Heart left ventricle (tissue), 16 donors: ENCODE data around the gene RNF169. TPM values are rescaled to one million over a fixed set of nuclear protein-coding genes. Genes with fewer than 3 reads are reported as not detected.
A peak's percentile ranks its signal among the peaks of the same experiment; 100 is the strongest.
"Not testable (repeated sequence)": the region's sequence is repeated elsewhere in the genome, so short reads cannot be mapped to it uniquely, and the experiment has no call there.

Experiments used
- ATAC-seq, 4 donors: fragments of 200-7000 bp; cut with Tn5 transposase; one replicate each; pipeline ENCODE4 v1.9.1; 2020 to 2022; ENCODE audit warnings: moderate library complexity in 4 of 4, mild to moderate bottlenecking in 3 of 4, moderate number of reproducible peaks in 1 of 4
- DNase-seq, 5 donors: peaks; one replicate each; pipeline ENCODE4 v3.0.0-alpha.2; 2020
- H3K27ac ChIP-seq, 12 donors: fragments of 200-600 bp; sonication (generic) in 4 of 12; one replicate each; pipeline versions ENCODE4 v1.5.0 to v1.8.0; 2016 to 2022; ENCODE audit warnings: mild to moderate bottlenecking in 2 of 12
- H3K27me3 ChIP-seq, 9 donors: fragments of 200-600 bp; sonication (generic) in 2 of 9; one replicate each; pipeline versions ENCODE4 v1.5.1 to v1.8.0; 2016 to 2022; ENCODE audit warnings: mild to moderate bottlenecking in 3 of 9
- H3K36me3 ChIP-seq, 9 donors: fragments of 200-600 bp; sonication (generic) in 2 of 9; one replicate each; pipeline versions ENCODE4 v1.5.0 to v1.8.0; 2018 to 2022; ENCODE audit warnings: mild to moderate bottlenecking in 2 of 9
- H3K4me1 ChIP-seq, 12 donors: fragments of 200-600 bp; sonication (generic) in 4 of 12; one replicate each; pipeline versions ENCODE4 v1.5.0 to v1.8.0; 2016 to 2022; ENCODE audit warnings: mild to moderate bottlenecking in 3 of 12
- H3K4me3 ChIP-seq, 12 donors: fragments of 200-600 bp; sonication (generic) in 4 of 12; one replicate each; pipeline versions ENCODE4 v1.5.0 to v1.8.0; 2017 to 2022; ENCODE audit warnings: mild to moderate bottlenecking in 9 of 12, moderate library complexity in 4 of 12
- H3K9me3 ChIP-seq, 12 donors: fragments of 200-600 bp; sonication (generic) in 4 of 12; one replicate each; pipeline versions ENCODE4 v1.5.0 to v1.8.0; 2016 to 2022; ENCODE audit warnings: mild to moderate bottlenecking in 1 of 12
- POLR2A ChIP-seq, 2 donors: fragments of 450-650 bp; IDR thresholded peaks; one replicate each; pipeline ENCODE4 v1.6.1; 2017; ENCODE audit warnings: antibody characterized with exemption in 2 of 2, mild to moderate bottlenecking in 2 of 2, moderate library complexity in 2 of 2
- WGBS, 4 donors: extraction: QIAGEN DNeasy Blood & Tissue Kit in 2 of 4; methylation state at CpG; one replicate each; pipeline versions ENCODE4 v1.1.5 to v1.1.7; 2013 to 2018; 5-methylcytosine and 5-hydroxymethylcytosine counted together
- intact Hi-C, 10 donors: fragments of 100-400 bp; cut with DNase I; formaldehyde crosslinking; loops; one replicate each; pipeline versions ENCODE4 v1.11.1 to v1.14.2; 2022
- polyA plus RNA-seq, 2 donors: library from polyadenylated mRNA; stranded (reverse); fragments of 200-250 nt; gene quantifications; one replicate each; pipeline ENCODE4 v1.2.3, GENCODE V29; 2013
- total RNA-seq, 9 donors: library from RNA; depleted of rRNA in 2 of 9; stranded (reverse); fragments of >200 nt in 2 of 9; fragmentation: NEBNext Ultra II Directional in 3 of 9; extraction: Animal tissue kit (Norgen Biotek cat#: 25700) in 3 of 9; gene quantifications; one replicate each; pipeline versions ENCODE4 v1.1.0 to v1.2.4, GENCODE V29; 2016 to 2023
- TF ChIP-seq, protein P1 (sequence below), 12 donors: fragments of 200-600 bp; sonication (generic) in 4 of 12; IDR thresholded peaks; one replicate each; pipeline versions ENCODE4 v1.5.0 to v1.8.0; 2018 to 2022; ENCODE audit warnings: antibody characterized with exemption in 12 of 12, mild to moderate bottlenecking in 5 of 12
- donor health status: ischemic (EF 13 %, LVEDD 7.1; RV severe dilation, severe dysfunction).
- donor health status: healthy with polysubstance abuse.
- donor health status: DM: no; HTN: yes; CAD: no.
- donor health status: DM: no; HTN: no; CAD: no.
- donor health status: ischemic (EF 25% LVEDD 6.9; RV normal size, moderate dysfunction).
- donor health status: ischemic (EF 25% LVEDD 5.7; RV mildly dilated, moderate dysfunction).
- donor health status: healthy.
- donor health status: DM: yes; HTN: yes; CAD: no.
- donor health status: ischemic (EF 35%, LVEDD 5.7; RV mildly dilated, moderate dysfunction).
- donor health status: nonischemic (EF 11% LVEDD 7.7; RV severe dilation, severe dysfunction).
- donor health status: DM: yes; HTN: yes; CAD: no.
- donor health status: PGD.
- donor health status: ischemic (EF 29% LVEDD 5.4; RV normal size, mild dysfunction).
- donor health status: nonischemic (EF 23%, LVEDD 6.1; RV moderate dilation, normal function).

The RNF169 gene
- total and polyA plus RNA-seq, 11 donors: 1.6 to 16.1 (median 10.7) TPM

DNA sequence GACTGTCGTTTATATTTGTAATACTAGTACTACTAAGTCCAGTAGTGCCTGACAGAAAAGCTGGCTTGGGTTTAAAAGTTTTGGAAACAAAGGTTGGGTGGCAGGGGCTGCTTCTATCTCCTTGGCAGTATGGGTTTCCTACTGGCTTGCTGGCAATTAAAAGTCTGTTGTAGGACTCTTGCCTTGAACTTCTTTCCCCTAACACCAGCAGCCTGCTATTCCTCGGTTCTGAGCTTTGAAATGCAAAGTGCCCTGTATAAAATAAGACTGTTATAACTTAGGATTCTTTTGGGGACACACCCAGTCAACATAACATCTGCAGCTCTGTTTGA, 1.3 kb downstream of the RNF169 start:
- Histone ChIP-seq H3K27ac (peak overlapping the region in 8 of 12 donors; percentile 88 to 98 (median 94)), H3K4me1 (peaks cover 8 to 64% (median 36%) of the 10 kb centered on the region in 12 donors), H3K9me3 (no peaks in the 10 kb centered on the region), H3K4me3 (peak overlapping the region in 11 of 12 donors; percentile 63 to 97 (median 86)), H3K36me3 (no peaks in the 10 kb centered on the region), H3K27me3 (no peaks in the 10 kb centered on the region)
- 7 to 24% (median 12%) methylated on average over 2 of the region's 2 CpGs for WGBS, 4 donors
- DNase-seq (no peak), ATAC-seq (no peak)
- no peak for TF ChIP-seq POLR2A (IDR thresholded peaks at IDR 0.05)
- TF ChIP-seq, protein P1, sequence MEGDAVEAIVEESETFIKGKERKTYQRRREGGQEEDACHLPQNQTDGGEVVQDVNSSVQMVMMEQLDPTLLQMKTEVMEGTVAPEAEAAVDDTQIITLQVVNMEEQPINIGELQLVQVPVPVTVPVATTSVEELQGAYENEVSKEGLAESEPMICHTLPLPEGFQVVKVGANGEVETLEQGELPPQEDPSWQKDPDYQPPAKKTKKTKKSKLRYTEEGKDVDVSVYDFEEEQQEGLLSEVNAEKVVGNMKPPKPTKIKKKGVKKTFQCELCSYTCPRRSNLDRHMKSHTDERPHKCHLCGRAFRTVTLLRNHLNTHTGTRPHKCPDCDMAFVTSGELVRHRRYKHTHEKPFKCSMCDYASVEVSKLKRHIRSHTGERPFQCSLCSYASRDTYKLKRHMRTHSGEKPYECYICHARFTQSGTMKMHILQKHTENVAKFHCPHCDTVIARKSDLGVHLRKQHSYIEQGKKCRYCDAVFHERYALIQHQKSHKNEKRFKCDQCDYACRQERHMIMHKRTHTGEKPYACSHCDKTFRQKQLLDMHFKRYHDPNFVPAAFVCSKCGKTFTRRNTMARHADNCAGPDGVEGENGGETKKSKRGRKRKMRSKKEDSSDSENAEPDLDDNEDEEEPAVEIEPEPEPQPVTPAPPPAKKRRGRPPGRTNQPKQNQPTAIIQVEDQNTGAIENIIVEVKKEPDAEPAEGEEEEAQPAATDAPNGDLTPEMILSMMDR (IDR thresholded peaks at IDR 0.05): no peak
- intact Hi-C loops: loop anchor here in 1 of 10 donors (5.0 kb wide), 1 partner anchor 72 kb away; no protein-coding TSS in a partner anchor

DNA sequence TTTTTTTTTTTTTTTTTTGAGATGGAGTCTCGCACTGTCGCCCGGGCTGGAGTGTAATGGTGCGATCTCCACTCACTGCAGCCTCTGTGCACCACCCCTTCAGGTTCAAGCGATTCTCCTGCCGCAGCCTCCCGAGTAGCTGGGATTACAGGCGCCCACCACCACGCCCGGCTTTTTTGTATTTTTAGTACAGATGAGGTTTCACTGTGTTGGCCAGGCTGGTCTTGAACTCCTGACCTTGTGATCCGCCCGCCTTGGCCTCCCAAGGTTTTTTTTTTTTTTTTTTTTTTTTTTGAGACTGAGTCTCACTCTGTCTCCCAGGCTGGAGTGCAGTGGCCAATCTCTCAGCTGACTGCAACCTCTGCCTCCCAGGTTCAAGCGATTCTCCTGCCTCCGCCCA, 1.9 kb downstream of the RNF169 start:
- Histone ChIP-seq H3K4me1 (peaks cover 8 to 71% (median 40%) of the 10 kb centered on the region in 12 donors), H3K4me3 (peak overlapping the region in 2 of 12 donors; percentile 88 to 93)
- H3K27me3 ChIP-seq, H3K9me3 ChIP-seq, H3K36me3 ChIP-seq, H3K27ac ChIP-seq, DNase-seq, ATAC-seq: not testable (repeated sequence)
- 92 to 97% (median 96%) methylated on average over 14 of the region's 14 CpGs for WGBS, 4 donors
- intact Hi-C loops: loop anchor here in 1 of 10 donors (5.0 kb wide), 1 partner anchor 72 kb away; no protein-coding TSS in a partner anchor

DNA sequence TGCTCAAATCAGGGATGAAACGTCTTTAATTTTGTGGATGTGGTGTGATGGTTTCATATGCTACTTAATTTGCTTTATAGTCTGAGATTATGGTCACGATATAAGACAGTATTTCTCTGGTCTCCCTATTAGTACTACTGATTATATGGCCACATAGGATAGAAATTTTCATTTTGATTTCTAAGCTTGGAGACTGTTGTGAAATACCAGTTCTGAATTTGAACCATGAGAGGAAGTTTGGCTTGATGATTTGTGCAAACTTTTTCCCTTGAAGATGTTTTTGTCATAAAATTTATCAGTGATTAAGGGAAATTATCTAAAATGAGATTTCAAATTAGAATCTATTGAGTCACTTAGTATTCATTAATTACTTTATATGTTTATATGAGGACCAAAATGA, 2.7 kb downstream of the RNF169 start:
- Histone ChIP-seq H3K9me3 (no peaks in the 10 kb centered on the region), H3K27me3 (no peaks in the 10 kb centered on the region), H3K27ac (no peak overlapping the region), H3K36me3 (no peaks in the 10 kb centered on the region), H3K4me1 (peaks cover 8 to 78% (median 42%) of the 10 kb centered on the region in 12 donors), H3K4me3 (no peak overlapping the region)
- ATAC-seq (no peak), DNase-seq (no peak)
- WGBS, 4 donors: 87 to 93% (median 88%) methylated on average over 2 of the region's 2 CpGs
- intact Hi-C loops: loop anchor here in 1 of 10 donors (5.0 kb wide), 1 partner anchor 71 kb away; no protein-coding TSS in a partner anchor
- TF ChIP-seq, protein P1 (IDR thresholded peaks at IDR 0.05): no peak
- no peak for TF ChIP-seq POLR2A (IDR thresholded peaks at IDR 0.05)

DNA sequence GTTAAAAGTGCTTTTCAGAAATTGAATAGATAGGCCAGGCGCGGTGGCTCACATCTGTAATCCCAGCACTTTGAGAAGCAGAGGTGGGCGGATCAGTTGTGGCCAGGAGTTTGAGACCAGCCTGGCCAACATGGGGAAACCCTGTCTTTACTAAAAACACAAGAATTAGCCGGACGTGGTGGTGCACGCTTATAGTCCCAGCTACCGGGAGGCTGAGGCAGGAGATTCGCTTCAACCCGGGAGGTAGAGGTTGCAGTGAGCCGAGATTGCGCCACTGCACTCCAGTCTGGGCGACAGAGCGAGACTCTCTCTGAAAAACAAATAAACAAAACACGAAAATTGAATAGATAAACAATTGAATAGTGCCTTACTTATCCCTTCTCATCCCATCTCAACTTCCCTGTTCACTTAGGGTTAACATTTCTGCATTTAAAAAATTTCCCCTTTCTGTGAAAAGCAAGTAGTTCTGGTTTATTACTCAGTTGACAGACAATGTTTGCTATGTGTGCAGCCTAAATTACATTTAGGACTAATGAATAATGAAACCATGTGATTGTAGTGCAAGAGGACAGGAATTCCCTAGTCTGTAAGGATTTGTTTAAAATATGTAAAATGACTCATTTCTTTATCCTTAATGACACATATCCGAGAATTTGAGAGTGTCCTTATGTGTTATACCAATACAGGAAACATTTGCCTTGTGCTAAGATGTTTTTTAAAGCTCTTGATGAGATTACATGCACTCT, 6.0 kb downstream of the RNF169 start:
- no peak for TF ChIP-seq POLR2A (IDR thresholded peaks at IDR 0.05)
- TF ChIP-seq, protein P1 (IDR thresholded peaks at IDR 0.05): no peak
- peak in 1 of 4 donors; percentile 65 for ATAC-seq
- no peak overlapping the region for H3K4me3 ChIP-seq
- no peaks in the 10 kb centered on the region for H3K36me3 ChIP-seq
- WGBS, 4 donors: 81 to 88% (median 83%) methylated on average over 15 of the region's 15 CpGs
- H3K27me3 ChIP-seq: no peaks in the 10 kb centered on the region
- peak overlapping the region in 2 of 12 donors; percentile 43 to 68 for H3K27ac ChIP-seq
- H3K9me3 ChIP-seq: no peaks in the 10 kb centered on the region
- H3K4me1 ChIP-seq: peaks cover 8 to 69% (median 29%) of the 10 kb centered on the region in 12 donors
- intact Hi-C loops: loop anchor here in 1 of 10 donors (5.0 kb wide), 1 partner anchor 68 kb away; no protein-coding TSS in a partner anchor
- DNase-seq: no peak
